ENCODE data around the gene C2CD2. TPM values are rescaled to one million over a fixed set of nuclear protein-coding genes. Genes with fewer than 3 reads are reported as not detected.

The C2CD2 gene
- total RNA-seq, 2 experiments from 2014 or later = 6.2 to 7.1 TPM

DNA sequence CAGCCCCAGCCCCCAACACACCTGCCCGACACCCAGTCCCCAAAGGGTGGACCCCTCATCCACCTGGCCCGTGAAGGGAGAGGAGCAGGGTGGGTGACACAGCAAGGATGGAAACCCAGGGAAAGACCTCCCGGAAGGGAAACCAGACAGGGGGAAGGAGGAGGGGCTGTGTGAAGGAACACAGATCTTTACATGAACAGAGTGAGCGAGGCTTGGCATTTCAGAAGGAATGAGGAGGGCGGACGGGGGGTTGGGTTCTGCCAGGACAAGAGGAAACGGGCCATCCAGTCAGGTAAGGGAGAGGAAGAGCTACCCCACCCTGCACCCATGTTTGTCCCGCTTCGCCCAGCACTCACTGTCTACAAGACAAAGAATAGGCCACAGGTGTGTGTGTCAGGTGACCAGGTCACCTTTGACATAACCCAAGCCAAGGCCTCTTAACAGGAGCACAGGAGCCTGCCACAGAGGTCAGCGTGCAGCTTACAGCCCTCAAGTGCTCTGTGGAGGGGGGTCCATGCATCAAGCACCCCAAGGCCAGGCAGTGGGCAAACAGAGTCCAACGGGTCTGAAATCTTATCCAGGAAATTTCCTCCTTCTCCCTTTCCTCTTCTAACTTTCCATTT, 56.7 kb downstream of the C2CD2 start:
- ATAC-seq (no peak), DNase-seq (no peak)
- Mint-ChIP-seq H3K36me3 (ENCODE audit: low read depth) (peaks cover 10% of the 10 kb centered on the region), H3K4me3 (no peak overlapping the region), H3K27ac (no peak overlapping the region), H3K27me3 (no peaks in the 10 kb centered on the region), H3K4me1 (ENCODE audit: low read depth) (peaks cover 34% of the 10 kb centered on the region), H3K9me3 (no peaks in the 10 kb centered on the region)
- intact Hi-C loops (cut with micrococcal nuclease) = no loop called here
- no peak for TF ChIP-seq CTCF (IDR thresholded peaks at IDR 0.05)
- CTCF ChIA-PET = interaction anchor here (1.2 kb wide), 1 partner anchor 17 kb away, joined by 5 read pairs; no protein-coding TSS in a partner anchor
- POLR2A ChIA-PET = interaction anchor here (0.8 kb wide), 1 partner anchor 161 kb away, joined by 4 read pairs; no protein-coding TSS in a partner anchor

- ATAC-seq (peak; percentile 86), DNase-seq (peak; percentile 76)
- Mint-ChIP-seq H3K4me3 (no peak overlapping the region), H3K27me3 (no peaks in the 10 kb centered on the region), H3K36me3 (ENCODE audit: low read depth) (peaks cover 4% of the 10 kb centered on the region), H3K4me1 (ENCODE audit: low read depth) (peaks cover 27% of the 10 kb centered on the region), H3K27ac (peak overlapping the region; percentile 65), H3K9me3 (no peaks in the 10 kb centered on the region)
- intact Hi-C loops (cut with micrococcal nuclease) = no loop called here
- no peak for TF ChIP-seq CTCF (IDR thresholded peaks at IDR 0.05)
- ChIA-PET POLR2A (interaction anchor here (0.8 kb wide), 1 partner anchor 17 kb away, joined by 5 read pairs; the partner anchor contains the start of gene PRDM15), CTCF (interaction anchor here (0.8 to 1.2 kb wide), 4 partner anchors 16 to 222 kb away, joined by 3 to 5 read pairs (median 4); no protein-coding TSS in a partner anchor)
Observed at GRCh38 chr21:41895643-41896493, 58.0 kb downstream of the C2CD2 start.

- Mint-ChIP-seq H3K27ac (no peak overlapping the region), H3K9me3 (no peaks in the 10 kb centered on the region), H3K36me3 (ENCODE audit: low read depth) (peaks cover 3% of the 10 kb centered on the region), H3K4me1 (ENCODE audit: low read depth) (peaks cover 24% of the 10 kb centered on the region), H3K27me3 (no peaks in the 10 kb centered on the region), H3K4me3 (no peak overlapping the region)
- DNase-seq (no peak), ATAC-seq (no peak)
- ChIA-PET CTCF (interaction anchor here (0.8 kb wide), 1 partner anchor 213 kb away, joined by 4 read pairs; no protein-coding TSS in a partner anchor), POLR2A (interaction anchor here (0.8 kb wide), 1 partner anchor 16 kb away, joined by 5 read pairs; the partner anchor contains the start of gene PRDM15)
- TF ChIP-seq CTCF (IDR thresholded peaks at IDR 0.05) = no peak
- intact Hi-C loops (cut with micrococcal nuclease) = no loop called here
Observed at GRCh38 chr21:41894922-41895557, 58.8 kb downstream of the C2CD2 start.

- intact Hi-C loops (cut with micrococcal nuclease) = no loop called here
- no peak overlapping the region for H3K4me3 Mint-ChIP-seq
- H3K9me3 Mint-ChIP-seq = no peaks in the 10 kb centered on the region
- peaks cover 22% of the 10 kb centered on the region for H3K4me1 Mint-ChIP-seq (ENCODE audit: low read depth)
- peaks cover 2% of the 10 kb centered on the region for H3K36me3 Mint-ChIP-seq (ENCODE audit: low read depth)
- CTCF ChIA-PET = no interaction called here
- H3K27me3 Mint-ChIP-seq = no peaks in the 10 kb centered on the region
- POLR2A ChIA-PET = no interaction called here
- no peak for TF ChIP-seq CTCF (IDR thresholded peaks at IDR 0.05)
- no peak for DNase-seq
- ATAC-seq = no peak
- H3K27ac Mint-ChIP-seq = no peak overlapping the region
Observed at GRCh38 chr21:41894511-41894910, 59.3 kb downstream of the C2CD2 start.
